Measurements from ENCODE around the gene TPGS2. TPM values are rescaled to one million over a fixed set of nuclear protein-coding genes. Genes with fewer than 3 reads are reported as not detected.

TPGS2 gene
- total RNA-seq, 1 experiment from 2014 or later, result 62.6 TPM

DNA sequence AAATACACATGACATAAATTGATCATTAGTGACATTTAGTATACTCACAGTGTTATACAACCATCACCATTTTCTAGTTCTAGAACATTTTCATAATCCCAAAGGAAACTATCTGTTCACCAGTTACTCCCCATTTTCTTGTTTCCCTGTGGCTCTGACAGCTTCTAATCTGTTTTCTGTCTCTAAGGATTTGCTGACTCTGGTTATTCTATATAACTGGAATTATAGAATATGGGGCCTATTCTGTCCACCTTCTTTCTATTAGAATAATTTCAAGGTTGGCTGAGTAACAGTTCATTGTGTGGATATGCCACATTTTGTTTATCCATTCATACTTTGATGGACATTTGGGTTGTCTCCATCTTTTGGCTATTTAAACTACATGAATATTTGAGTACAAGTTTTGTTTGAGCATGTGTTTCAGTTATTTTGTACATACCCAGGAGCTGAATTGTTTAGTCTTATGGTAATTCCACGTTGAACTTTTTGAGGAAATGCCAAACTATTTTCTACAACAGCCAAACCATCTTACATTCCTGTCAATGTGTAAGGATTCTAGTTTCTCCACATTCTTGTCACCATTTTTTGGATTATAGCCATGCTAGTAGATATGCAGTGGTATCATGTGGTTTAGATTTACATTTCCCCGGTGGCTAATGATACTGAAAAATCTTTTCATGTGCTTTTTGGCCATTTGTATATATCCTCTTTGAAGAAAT is 20.6 kb upstream of the TPGS2 start:
- intact Hi-C loops (cut with micrococcal nuclease; ENCODE audit: unreplicated experiment), result loop anchor here (1.0 kb wide), 1 partner anchor 20 kb away; the partner anchor contains the start of genes KIAA1328 and TPGS2
- Histone ChIP-seq H3F3A (ENCODE audit: insufficient read depth, low read depth) (no peaks in the 10 kb centered on the region), H3K9me3 (ENCODE audit: insufficient read depth, low read depth) (no peaks in the 10 kb centered on the region), H3K4me1 (replicated peaks; ENCODE audit: insufficient read depth) (peaks cover 11% of the 10 kb centered on the region), H4K20me1 (ENCODE audit: insufficient read depth) (no peaks in the 10 kb centered on the region), H3K9me2 (ENCODE audit: insufficient read depth) (no peaks in the 10 kb centered on the region), H3K79me2 (ENCODE audit: low read depth) (no peaks in the 10 kb centered on the region), H3K4me2 (no peak overlapping the region), H3K4me3 (no peak overlapping the region), H3K36me3 (ENCODE audit: low read depth) (no peaks in the 10 kb centered on the region), H2AFZ (no peak overlapping the region), H3K27ac (no peak overlapping the region), H3K27me3 (ENCODE audit: insufficient read depth, low read depth) (no peaks in the 10 kb centered on the region)
- no TSS peak for BruUV-seq (replicated peaks)
- no peak for TF ChIP-seq CTCF (conservative IDR thresholded peaks at IDR 0.05)
- ChIA-PET POLR2A (ENCODE audit: unreplicated experiment) (no interaction called here), CTCF (no interaction called here)
- peak in 1 of 2 experiments; percentile 55 for DNase-seq

DNA sequence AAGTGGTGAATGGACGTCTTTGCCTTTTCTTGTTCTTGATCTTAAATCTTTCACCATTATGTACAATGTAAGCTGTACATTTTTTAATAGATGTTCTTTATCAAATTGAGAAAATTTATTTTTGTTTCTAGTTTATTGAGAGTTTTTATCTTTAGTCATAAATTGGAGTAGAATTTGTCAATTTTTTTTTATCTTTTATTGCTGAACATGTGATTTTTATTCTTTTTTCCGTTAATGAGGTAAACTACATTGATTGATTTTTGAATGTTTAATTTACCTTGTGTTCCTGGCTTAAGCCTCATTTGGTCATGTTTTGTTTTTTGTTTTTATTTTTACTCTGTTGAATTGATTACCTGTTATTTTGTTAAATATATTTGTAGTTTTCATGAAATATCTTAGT is 19.8 kb upstream of the TPGS2 start:
- intact Hi-C loops (cut with micrococcal nuclease; ENCODE audit: unreplicated experiment), result loop anchor here (1.0 kb wide), 1 partner anchor 19 kb away; the partner anchor contains the start of genes KIAA1328 and TPGS2
- Histone ChIP-seq H3K4me1 (replicated peaks; ENCODE audit: insufficient read depth) (peaks cover 11% of the 10 kb centered on the region), H2AFZ (no peak overlapping the region), H3K4me3 (no peak overlapping the region), H3K27ac (no peak overlapping the region), H3K9me2 (ENCODE audit: insufficient read depth) (no peaks in the 10 kb centered on the region), H3K27me3 (ENCODE audit: insufficient read depth, low read depth) (no peaks in the 10 kb centered on the region), H3K36me3 (ENCODE audit: low read depth) (no peaks in the 10 kb centered on the region), H3K79me2 (ENCODE audit: low read depth) (no peaks in the 10 kb centered on the region), H3F3A (ENCODE audit: insufficient read depth, low read depth) (no peaks in the 10 kb centered on the region), H3K9me3 (ENCODE audit: insufficient read depth, low read depth) (no peaks in the 10 kb centered on the region), H3K4me2 (no peak overlapping the region), H4K20me1 (ENCODE audit: insufficient read depth) (no peaks in the 10 kb centered on the region)
- ChIA-PET POLR2A (ENCODE audit: unreplicated experiment) (no interaction called here), CTCF (no interaction called here)
- TF ChIP-seq CTCF (conservative IDR thresholded peaks at IDR 0.05), result no peak
- TF ChIP-seq EZH2 (IDR thresholded peaks at IDR 0.05; ENCODE audit: low read depth), result no peak
- no peak for DNase-seq
- no TSS peak for BruUV-seq (replicated peaks)

DNA sequence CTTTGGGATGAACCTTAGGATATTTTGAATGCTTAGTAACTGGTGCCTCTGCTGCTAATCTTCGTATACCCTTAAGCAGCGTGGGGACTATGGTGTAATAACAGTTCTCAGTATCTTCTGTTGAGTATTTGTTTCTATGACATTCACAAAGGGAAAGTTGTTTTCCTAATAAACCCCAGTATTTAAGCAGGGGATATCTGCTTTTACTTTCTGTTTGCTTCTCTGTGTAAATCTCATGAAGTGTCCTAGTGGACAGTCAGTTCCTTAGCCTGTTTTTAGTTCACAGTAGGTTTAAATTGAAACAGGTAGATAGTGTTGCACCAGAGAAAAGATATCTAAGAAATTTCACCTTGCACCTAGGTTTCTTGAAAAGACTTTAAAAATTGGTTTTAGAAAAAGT is 15.0 kb upstream of the TPGS2 start:
- no peak overlapping the region for H2AFZ ChIP-seq
- no peaks in the 10 kb centered on the region for H3F3A ChIP-seq (ENCODE audit: insufficient read depth, low read depth)
- H3K9me3 ChIP-seq (ENCODE audit: insufficient read depth, low read depth), result no peaks in the 10 kb centered on the region
- no peaks in the 10 kb centered on the region for H3K36me3 ChIP-seq (ENCODE audit: low read depth)
- H3K4me3 ChIP-seq, result no peak overlapping the region
- H3K4me1 ChIP-seq (replicated peaks; ENCODE audit: insufficient read depth), result no peaks in the 10 kb centered on the region
- no peaks in the 10 kb centered on the region for H3K79me2 ChIP-seq (ENCODE audit: low read depth)
- TF ChIP-seq CTCF (conservative IDR thresholded peaks at IDR 0.05), result no peak
- TF ChIP-seq EZH2 (IDR thresholded peaks at IDR 0.05; ENCODE audit: low read depth), result no peak
- H3K9me2 ChIP-seq (ENCODE audit: insufficient read depth), result no peaks in the 10 kb centered on the region
- intact Hi-C loops (cut with micrococcal nuclease; ENCODE audit: unreplicated experiment), result no loop called here
- CTCF ChIA-PET, result interaction anchor here (0.5 kb wide), 1 partner anchor 15 kb away, joined by 3 read pairs; the partner anchor contains the start of genes KIAA1328 and TPGS2
- no peak overlapping the region for H3K27ac ChIP-seq
- no peaks in the 10 kb centered on the region for H3K27me3 ChIP-seq (ENCODE audit: insufficient read depth, low read depth)
- H3K4me2 ChIP-seq, result no peak overlapping the region
- POLR2A ChIA-PET (ENCODE audit: unreplicated experiment), result no interaction called here
- no TSS peak for BruUV-seq (replicated peaks)
- H4K20me1 ChIP-seq (ENCODE audit: insufficient read depth), result no peaks in the 10 kb centered on the region
- DNase-seq, result no peak

Measured in PC-9 (cell line).